ENCODE results near the gene ENDOV. TPM values are rescaled to one million over a fixed set of nuclear protein-coding genes. Genes with fewer than 3 reads are reported as not detected.

Gene ENDOV
- total RNA-seq, 4 donors from 2014 or later, result 13.2 to 72.6 (median 36.8) TPM

DNA sequence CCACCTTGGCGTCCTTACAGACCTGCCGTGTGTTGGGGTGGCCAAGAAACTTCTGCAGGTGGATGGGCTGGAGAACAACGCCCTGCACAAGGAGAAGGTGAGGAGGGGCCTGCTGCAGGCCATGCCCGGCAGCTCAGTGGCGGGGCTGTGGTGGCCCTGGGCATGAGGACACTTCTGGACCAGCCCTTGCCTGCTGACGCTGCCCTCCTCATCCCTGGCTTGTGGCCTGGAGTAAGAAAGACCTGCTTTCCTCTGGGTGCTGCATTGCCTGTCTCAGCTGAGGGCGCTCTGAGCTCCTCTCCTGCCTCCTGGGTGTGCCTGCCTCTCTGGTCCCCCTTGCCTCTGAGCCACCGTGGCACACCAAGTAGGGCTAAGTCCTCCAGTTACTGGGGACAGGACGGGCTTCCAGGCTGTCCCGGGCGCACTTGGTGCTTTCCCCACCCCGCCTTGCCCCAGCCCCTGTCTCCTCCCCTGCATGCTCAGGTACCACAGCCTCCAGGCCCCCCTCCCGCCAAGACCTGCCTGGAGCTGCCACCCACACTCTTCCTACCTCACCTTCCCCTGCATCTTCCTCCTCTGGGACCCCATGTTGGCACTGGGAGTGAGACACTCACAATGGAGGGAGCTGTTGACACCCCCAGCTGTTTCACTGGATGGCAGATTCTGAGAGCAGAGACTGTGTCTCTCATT, 8.7 kb downstream of the ENDOV start:
- H3K9me3 ChIP-seq, result no peaks in the 10 kb centered on the region
- DNase-seq, result peak in 1 of 3 donors; percentile 29
- H3K4me3 ChIP-seq, result no peak overlapping the region
- H3K36me3 ChIP-seq, result peaks cover 0 to 4% (median 0%) of the 10 kb centered on the region in 3 donors
- H3K27ac ChIP-seq, result no peak overlapping the region
- no peaks in the 10 kb centered on the region for H3K27me3 ChIP-seq
- peaks cover 0 to 10% (median 0%) of the 10 kb centered on the region in 4 donors for H3K4me1 ChIP-seq
- no peak for TF ChIP-seq POLR2A (IDR thresholded peaks at IDR 0.05)
- TF ChIP-seq, protein P1, sequence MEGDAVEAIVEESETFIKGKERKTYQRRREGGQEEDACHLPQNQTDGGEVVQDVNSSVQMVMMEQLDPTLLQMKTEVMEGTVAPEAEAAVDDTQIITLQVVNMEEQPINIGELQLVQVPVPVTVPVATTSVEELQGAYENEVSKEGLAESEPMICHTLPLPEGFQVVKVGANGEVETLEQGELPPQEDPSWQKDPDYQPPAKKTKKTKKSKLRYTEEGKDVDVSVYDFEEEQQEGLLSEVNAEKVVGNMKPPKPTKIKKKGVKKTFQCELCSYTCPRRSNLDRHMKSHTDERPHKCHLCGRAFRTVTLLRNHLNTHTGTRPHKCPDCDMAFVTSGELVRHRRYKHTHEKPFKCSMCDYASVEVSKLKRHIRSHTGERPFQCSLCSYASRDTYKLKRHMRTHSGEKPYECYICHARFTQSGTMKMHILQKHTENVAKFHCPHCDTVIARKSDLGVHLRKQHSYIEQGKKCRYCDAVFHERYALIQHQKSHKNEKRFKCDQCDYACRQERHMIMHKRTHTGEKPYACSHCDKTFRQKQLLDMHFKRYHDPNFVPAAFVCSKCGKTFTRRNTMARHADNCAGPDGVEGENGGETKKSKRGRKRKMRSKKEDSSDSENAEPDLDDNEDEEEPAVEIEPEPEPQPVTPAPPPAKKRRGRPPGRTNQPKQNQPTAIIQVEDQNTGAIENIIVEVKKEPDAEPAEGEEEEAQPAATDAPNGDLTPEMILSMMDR (IDR thresholded peaks at IDR 0.05), result no peak

DNA sequence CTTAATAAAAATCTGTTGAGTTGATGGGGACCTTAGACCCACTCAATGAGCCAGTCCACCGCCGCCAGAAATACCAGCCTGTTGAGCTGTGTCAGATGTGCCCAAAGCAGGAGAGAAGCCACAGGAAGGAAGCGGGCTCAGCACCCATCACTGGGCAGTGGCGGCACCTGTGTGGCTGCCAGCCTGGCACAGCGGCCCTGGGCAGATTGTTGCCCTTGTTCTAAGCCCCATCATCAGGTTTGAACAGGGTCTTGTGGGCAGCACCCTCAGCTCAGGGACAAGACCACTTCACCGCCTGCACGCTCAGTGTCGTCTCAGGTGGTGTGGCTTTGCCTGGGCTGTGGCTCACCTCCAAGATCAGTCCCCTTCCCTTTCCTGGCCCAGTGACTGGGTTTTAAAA, 9.3 kb downstream of the ENDOV start:
- Histone ChIP-seq H3K4me1 (peaks cover 0 to 10% (median 0%) of the 10 kb centered on the region in 4 donors), H3K27ac (no peak overlapping the region), H3K27me3 (no peaks in the 10 kb centered on the region), H3K4me3 (no peak overlapping the region), H3K9me3 (no peaks in the 10 kb centered on the region), H3K36me3 (peaks cover 0 to 4% (median 0%) of the 10 kb centered on the region in 3 donors)
- TF ChIP-seq POLR2A (IDR thresholded peaks at IDR 0.05), result no peak
- peak in 1 of 3 donors; percentile 37 for DNase-seq

DNA sequence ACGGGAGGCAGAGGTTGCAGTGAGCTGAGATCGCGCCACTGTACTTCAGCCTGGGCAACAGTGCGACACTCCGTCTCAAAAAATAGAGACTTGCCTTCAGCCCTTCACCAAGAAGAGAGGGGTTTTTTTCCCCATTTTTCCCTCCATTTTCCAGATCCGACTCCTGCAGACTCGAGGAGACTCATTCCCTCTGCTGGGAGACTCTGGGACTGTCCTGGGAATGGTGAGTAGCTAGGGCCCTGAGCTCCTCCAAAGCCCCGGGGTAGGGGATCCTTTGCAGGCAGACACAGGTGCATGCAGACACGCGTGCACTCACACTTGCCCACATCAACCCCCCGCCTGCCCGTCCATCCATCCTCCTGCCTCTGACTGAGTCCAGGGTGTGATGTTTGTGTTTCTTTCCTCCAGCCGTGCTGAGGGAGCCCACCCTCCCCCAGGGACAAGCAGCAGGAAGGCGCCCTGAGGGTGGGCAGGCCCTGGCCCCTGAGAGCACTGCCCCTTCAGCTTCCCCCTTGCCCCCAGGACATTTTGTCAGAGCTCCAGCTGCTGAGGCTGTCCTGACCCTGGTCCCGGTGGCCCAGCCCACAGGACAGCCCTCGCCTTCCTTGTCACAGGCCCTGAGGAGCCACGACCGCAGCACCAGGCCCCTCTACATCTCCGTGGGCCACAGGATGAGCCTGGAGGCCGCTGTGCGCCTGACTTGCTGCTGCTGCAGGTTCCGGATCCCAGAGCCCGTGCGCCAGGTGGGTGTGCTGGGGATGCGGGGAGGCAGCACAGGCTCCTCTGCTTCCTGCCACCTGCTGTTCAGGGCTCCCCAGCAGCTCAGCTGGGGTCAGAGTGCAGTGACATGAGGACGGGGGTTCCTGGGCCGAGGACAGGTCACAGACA, 10.2 kb downstream of the ENDOV start:
- Histone ChIP-seq H3K36me3 (peaks cover 0 to 1% (median 0%) of the 10 kb centered on the region in 3 donors), H3K4me1 (peaks cover 0 to 10% (median 0%) of the 10 kb centered on the region in 4 donors), H3K4me3 (no peak overlapping the region), H3K27me3 (no peaks in the 10 kb centered on the region), H3K27ac (no peak overlapping the region), H3K9me3 (no peaks in the 10 kb centered on the region)
- TF ChIP-seq, protein P1 (IDR thresholded peaks at IDR 0.05), result no peak
- TF ChIP-seq POLR2A (IDR thresholded peaks at IDR 0.05), result no peak
- DNase-seq, result peak in 1 of 3 donors; percentile 45

DNA sequence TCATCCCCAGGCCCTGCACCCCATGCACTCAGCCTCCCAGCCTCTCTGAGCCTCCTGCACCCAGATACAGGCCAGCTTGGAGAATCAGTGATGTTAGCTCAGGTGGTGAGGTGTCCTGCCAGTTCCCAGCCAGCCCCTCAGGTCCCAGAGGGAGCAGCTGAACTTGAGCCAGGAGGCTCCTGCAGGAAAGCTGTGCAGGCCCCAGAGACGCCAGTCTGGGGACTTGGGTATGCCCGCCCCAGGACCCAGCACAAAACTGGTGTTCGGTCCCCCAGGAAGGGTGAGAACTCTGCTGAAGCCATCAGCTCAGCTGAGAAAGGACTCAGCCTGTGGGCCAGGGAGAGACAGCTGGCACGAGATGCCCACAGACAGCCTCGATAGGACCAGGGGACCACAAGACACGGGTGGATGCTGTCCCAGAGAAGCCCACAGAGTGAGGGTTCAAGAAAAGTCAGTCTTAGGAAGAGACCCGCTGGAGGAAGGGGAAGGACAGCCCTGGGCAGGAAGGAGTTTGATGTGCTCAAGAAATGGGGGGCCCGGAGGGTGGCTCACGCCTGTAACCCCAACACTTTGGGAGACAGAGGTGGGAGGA, 11.0 kb downstream of the ENDOV start:
- Histone ChIP-seq H3K27me3 (no peaks in the 10 kb centered on the region), H3K4me1 (peaks cover 0 to 10% (median 0%) of the 10 kb centered on the region in 4 donors), H3K27ac (no peak overlapping the region), H3K9me3 (no peaks in the 10 kb centered on the region), H3K4me3 (no peak overlapping the region), H3K36me3 (no peaks in the 10 kb centered on the region)
- DNase-seq, result peak in 1 of 3 donors; percentile 28
- TF ChIP-seq, protein P1 (IDR thresholded peaks at IDR 0.05), result no peak
- TF ChIP-seq POLR2A (IDR thresholded peaks at IDR 0.05), result no peak

DNA sequence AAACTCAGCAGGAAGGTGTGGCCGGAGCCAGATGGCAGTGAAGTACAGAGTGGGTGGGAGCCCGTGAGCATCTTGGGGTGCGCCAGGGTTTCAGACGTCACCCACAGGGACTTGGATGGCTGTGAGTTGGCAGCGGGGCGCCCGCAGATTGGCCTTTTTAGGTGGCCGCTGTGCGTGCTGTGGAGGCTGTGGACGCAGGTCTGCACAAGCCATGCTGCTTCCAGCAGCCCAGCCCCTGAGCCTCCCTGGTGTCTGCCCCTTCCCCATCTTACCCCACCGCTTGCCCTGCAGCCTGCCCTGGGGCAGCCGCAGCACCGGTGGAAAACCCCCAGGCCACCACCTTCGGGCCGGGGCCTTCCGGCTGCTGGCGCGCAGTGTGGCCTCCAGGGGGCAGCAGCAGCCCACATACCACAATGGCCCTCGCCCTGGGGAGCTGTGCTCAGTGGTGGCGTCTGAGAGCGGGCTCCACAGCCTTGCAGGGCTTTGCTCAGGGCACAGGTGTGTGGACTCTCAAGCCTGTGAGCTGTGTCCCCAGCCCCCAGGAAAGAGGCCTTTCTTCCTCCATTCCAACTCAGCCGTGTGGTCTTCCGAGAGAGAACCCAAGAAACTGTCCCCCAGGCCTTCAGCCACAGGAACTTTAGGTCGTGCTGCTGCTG, 11.8 kb downstream of the ENDOV start:
- Histone ChIP-seq H3K36me3 (no peaks in the 10 kb centered on the region), H3K9me3 (no peaks in the 10 kb centered on the region), H3K27me3 (no peaks in the 10 kb centered on the region), H3K4me3 (no peak overlapping the region), H3K4me1 (peaks cover 0 to 10% (median 0%) of the 10 kb centered on the region in 4 donors), H3K27ac (no peak overlapping the region)
- DNase-seq, result peak; percentile 69 to 86 (median 82)
- TF ChIP-seq, protein P1 (IDR thresholded peaks at IDR 0.05), result peak; percentile 86 to 98 (median 96)
- TF ChIP-seq POLR2A (IDR thresholded peaks at IDR 0.05), result no peak
